Upper lobe of left lung (tissue), 6 donors: ENCODE measurements around the gene ADSS1. TPM values are rescaled to one million over a fixed set of nuclear protein-coding genes. Genes with fewer than 3 reads are reported as not detected.

Experiments
- ATAC-seq, 2 donors: fragments of 200-7000 bp; cut with Tn5 transposase; one replicate each; pipeline ENCODE4 v1.9.1; 2022; ENCODE audit warnings: mild to moderate bottlenecking in 2 of 2, moderate library complexity in 2 of 2; ENCODE audit not compliant: low FRiP score in 2 of 2
- DNase-seq, 2 donors: peaks; one replicate each; pipeline ENCODE4 v3.0.0-alpha.2; 2019 to 2020
- H3K27ac ChIP-seq, 4 donors: fragments of 200-600 bp; sonication (generic); one replicate each; pipeline ENCODE4 v1.5.1; 2016 to 2019
- H3K27me3 ChIP-seq, 4 donors: fragments of 200-600 bp; sonication (generic); one replicate each; pipeline ENCODE4 v1.5.1; 2017 to 2019
- H3K36me3 ChIP-seq, 4 donors: fragments of 200-600 bp; sonication (generic); one replicate each; pipeline ENCODE4 v1.5.1; 2016 to 2019
- H3K4me1 ChIP-seq, 4 donors: fragments of 200-600 bp; sonication (generic); one replicate each; pipeline ENCODE4 v1.5.1; 2018 to 2019
- H3K4me3 ChIP-seq, 4 donors: fragments of 200-600 bp; sonication (generic); one replicate each; pipeline ENCODE4 v1.5.1; 2017 to 2019; ENCODE audit warnings: mild to moderate bottlenecking in 2 of 4, moderate library complexity in 1 of 4
- H3K9me3 ChIP-seq, 4 donors: fragments of 200-600 bp; sonication (generic); one replicate each; pipeline ENCODE4 v1.5.1; 2018 to 2019
- EP300 ChIP-seq, 4 donors: sonication (generic); formaldehyde crosslinking; IDR thresholded peaks; one replicate each; pipeline ENCODE4 v1.5.1; 2017; ENCODE audit warnings: antibody characterized with exemption in 4 of 4, control low read depth in 2 of 4
- POLR2A ChIP-seq, 4 donors: fragments of 450-650 bp; IDR thresholded peaks; one replicate each; pipeline ENCODE4 v1.5.1; 2016 to 2017; ENCODE audit warnings: antibody characterized with exemption in 4 of 4, mild to moderate bottlenecking in 2 of 4
- POLR2AphosphoS5 ChIP-seq, 2 donors: sonication (generic); formaldehyde crosslinking; IDR thresholded peaks; one replicate each; pipeline ENCODE4 v1.5.1; 2017; ENCODE audit warnings: antibody characterized with exemption in 2 of 2
- WGBS, 2 donors: methylation state at CpG; one replicate each; pipeline ENCODE4 v1.1.5; 2017 to 2018; 5-methylcytosine and 5-hydroxymethylcytosine counted together
- total RNA-seq, 6 donors: library from RNA; depleted of rRNA in 4 of 6; stranded (reverse); fragments of >200 nt in 4 of 6; gene quantifications; one replicate each; pipeline versions ENCODE4 v1.1.0 to v1.2.1, GENCODE V29; 2016 to 2021
- TF ChIP-seq, protein P1 (sequence below), 6 experiments: fragments of 450-650 bp in 4 of 6; fragments of 200-600 bp in 2 of 6; sonication (generic) in 2 of 6; IDR thresholded peaks; one replicate each; pipeline ENCODE4 v1.5.1; 2016 to 2019; ENCODE audit warnings: antibody characterized with exemption in 6 of 6
- donor health status: DM: no; HTN: no; CAD: no; lungs with moderate emphysema.
- donor health status: DM: no; HTN: yes; CAD: no; lungs with severe emphysema.

Gene ADSS1
- total RNA-seq, 6 donors from 2014 or later, result 4.9 to 34.6 (median 6.2) TPM

DNA sequence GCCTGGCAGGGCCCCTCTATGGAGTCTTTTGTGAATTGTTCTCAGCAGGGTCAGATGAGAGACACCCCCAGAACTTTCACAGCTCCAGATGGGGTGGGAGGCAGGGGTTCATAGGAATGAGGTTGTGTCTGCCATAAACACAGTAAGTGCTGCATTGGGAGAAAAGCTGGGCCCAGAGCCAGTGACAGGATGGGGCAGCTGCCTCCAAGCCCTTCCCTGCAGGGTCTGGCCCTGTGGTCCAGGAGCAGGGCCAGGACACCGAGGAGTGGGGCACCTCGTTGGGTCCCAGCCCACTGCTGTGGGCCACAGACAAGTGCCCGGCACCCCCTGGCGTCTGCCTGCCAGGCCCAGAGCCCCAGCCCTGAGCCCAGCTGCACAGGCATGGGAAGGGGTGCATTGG is 21.4 kb upstream of the ADSS1 start:
- Histone ChIP-seq H3K27me3 (no peaks in the 10 kb centered on the region), H3K36me3 (peaks cover 0 to 55% (median 44%) of the 10 kb centered on the region in 4 donors), H3K4me1 (peaks cover 19 to 27% (median 24%) of the 10 kb centered on the region in 4 donors), H3K4me3 (no peak overlapping the region), H3K27ac (no peak overlapping the region), H3K9me3 (no peaks in the 10 kb centered on the region)
- WGBS, 2 donors, result 89% methylated on average over 4 of the region's 4 CpGs; no CpG with 5 or more reads in 1 of the 2 donors
- DNase-seq (no peak), ATAC-seq (no peak)
- TF ChIP-seq, protein P1, sequence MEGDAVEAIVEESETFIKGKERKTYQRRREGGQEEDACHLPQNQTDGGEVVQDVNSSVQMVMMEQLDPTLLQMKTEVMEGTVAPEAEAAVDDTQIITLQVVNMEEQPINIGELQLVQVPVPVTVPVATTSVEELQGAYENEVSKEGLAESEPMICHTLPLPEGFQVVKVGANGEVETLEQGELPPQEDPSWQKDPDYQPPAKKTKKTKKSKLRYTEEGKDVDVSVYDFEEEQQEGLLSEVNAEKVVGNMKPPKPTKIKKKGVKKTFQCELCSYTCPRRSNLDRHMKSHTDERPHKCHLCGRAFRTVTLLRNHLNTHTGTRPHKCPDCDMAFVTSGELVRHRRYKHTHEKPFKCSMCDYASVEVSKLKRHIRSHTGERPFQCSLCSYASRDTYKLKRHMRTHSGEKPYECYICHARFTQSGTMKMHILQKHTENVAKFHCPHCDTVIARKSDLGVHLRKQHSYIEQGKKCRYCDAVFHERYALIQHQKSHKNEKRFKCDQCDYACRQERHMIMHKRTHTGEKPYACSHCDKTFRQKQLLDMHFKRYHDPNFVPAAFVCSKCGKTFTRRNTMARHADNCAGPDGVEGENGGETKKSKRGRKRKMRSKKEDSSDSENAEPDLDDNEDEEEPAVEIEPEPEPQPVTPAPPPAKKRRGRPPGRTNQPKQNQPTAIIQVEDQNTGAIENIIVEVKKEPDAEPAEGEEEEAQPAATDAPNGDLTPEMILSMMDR (IDR thresholded peaks at IDR 0.05), result no peak
- no peak for TF ChIP-seq POLR2AphosphoS5 (IDR thresholded peaks at IDR 0.05)
- no peak for TF ChIP-seq EP300 (IDR thresholded peaks at IDR 0.05)
- TF ChIP-seq POLR2A (IDR thresholded peaks at IDR 0.05), result no peak

DNA sequence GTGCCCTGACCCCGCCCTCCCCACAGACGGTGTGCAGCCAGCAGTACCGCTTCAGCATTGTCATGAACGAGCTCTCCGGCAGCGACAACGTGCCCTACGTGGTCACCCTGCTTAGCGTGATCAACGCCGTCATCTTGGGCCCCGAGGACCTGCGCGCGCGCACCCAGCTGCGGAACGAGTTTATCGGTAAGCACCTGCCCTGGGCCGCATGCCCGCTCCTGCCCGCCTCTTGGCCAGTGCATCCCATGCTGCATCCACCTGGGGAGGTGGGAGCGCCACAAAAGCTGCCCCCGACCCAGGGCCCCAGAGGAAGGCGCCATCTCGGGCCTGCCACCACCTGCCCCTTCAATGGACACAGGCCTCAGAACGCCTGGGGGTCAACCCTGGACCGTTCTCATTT is 20.8 kb upstream of the ADSS1 start:
- ATAC-seq, result no peak

DNA sequence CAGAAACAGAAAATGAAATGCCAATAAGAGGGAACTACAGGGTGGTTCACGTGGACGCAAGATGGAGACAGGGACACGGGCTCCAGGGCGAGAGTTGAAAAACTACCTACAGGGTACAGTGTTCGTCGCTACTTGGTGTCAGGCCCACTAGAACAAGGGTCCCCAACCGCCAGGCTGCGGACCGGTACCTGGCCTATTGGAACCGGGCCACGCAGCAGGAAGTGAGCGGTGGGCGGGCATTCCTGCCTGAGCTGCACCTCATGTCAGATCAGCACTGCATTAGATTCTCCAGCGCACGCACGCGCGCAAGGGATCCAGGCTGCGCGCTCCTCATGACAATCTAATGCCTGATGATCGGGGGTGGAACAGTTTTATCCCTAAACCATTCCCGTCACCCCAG is 19.8 kb upstream of the ADSS1 start:
- H3K4me1 ChIP-seq, result peaks cover 5 to 15% (median 8%) of the 10 kb centered on the region in 4 donors
- no peaks in the 10 kb centered on the region for H3K27me3 ChIP-seq
- H3K36me3 ChIP-seq, result peaks cover 0 to 58% (median 45%) of the 10 kb centered on the region in 4 donors
- no peak overlapping the region for H3K27ac ChIP-seq
- no peak for TF ChIP-seq POLR2A (IDR thresholded peaks at IDR 0.05)
- no peak for TF ChIP-seq EP300 (IDR thresholded peaks at IDR 0.05)
- no peak for TF ChIP-seq POLR2AphosphoS5 (IDR thresholded peaks at IDR 0.05)
- TF ChIP-seq, protein P1 (IDR thresholded peaks at IDR 0.05), result no peak
- ATAC-seq (no peak), DNase-seq (peak in 1 of 2 donors; percentile 60)
- H3K9me3 ChIP-seq, result no peaks in the 10 kb centered on the region
- WGBS, 2 donors, result 94 to 96% methylated on average over 11 to 21 of the region's 22 CpGs
- no peak overlapping the region for H3K4me3 ChIP-seq

More for the DNA sequence above, 20.8 kb upstream of the ADSS1 start:
- peaks cover 0 to 55% (median 44%) of the 10 kb centered on the region in 4 donors for H3K36me3 ChIP-seq
- TF ChIP-seq POLR2A (IDR thresholded peaks at IDR 0.05) (no peak), POLR2AphosphoS5 (IDR thresholded peaks at IDR 0.05) (no peak), EP300 (IDR thresholded peaks at IDR 0.05) (no peak)
- TF ChIP-seq, protein P1 (IDR thresholded peaks at IDR 0.05), result no peak
- H3K27ac ChIP-seq, result no peak overlapping the region
- no peaks in the 10 kb centered on the region for H3K27me3 ChIP-seq
- no peak overlapping the region for H3K4me3 ChIP-seq
- DNase-seq, result no peak
- WGBS, 2 donors, result 96 to 97% methylated on average over 19 to 22 of the region's 28 CpGs
- no peaks in the 10 kb centered on the region for H3K9me3 ChIP-seq
- H3K4me1 ChIP-seq, result peaks cover 14 to 22% (median 18%) of the 10 kb centered on the region in 4 donors

GRCh38 chr14:104705340-104706047 is 18.5 kb upstream of the ADSS1 start:
- Histone ChIP-seq H3K4me3 (no peak overlapping the region), H3K36me3 (peaks cover 0 to 70% (median 57%) of the 10 kb centered on the region in 4 donors), H3K9me3 (no peaks in the 10 kb centered on the region), H3K27ac (no peak overlapping the region), H3K4me1 (peaks cover 0 to 4% (median 0%) of the 10 kb centered on the region in 4 donors), H3K27me3 (no peaks in the 10 kb centered on the region)
- 88 to 95% methylated on average over 10 to 15 of the region's 21 CpGs for WGBS, 2 donors
- ATAC-seq, result no peak
- DNase-seq, result peak in 1 of 2 donors; percentile 68
- no peak for TF ChIP-seq POLR2AphosphoS5 (IDR thresholded peaks at IDR 0.05)
- no peak for TF ChIP-seq POLR2A (IDR thresholded peaks at IDR 0.05)
- TF ChIP-seq, protein P1 (IDR thresholded peaks at IDR 0.05), result no peak
- TF ChIP-seq EP300 (IDR thresholded peaks at IDR 0.05), result no peak
